GM23338 (cell line): ENCODE data around the gene PAX5. TPM values are rescaled to one million over a fixed set of nuclear protein-coding genes. Genes with fewer than 3 reads are reported as not detected.

Experiments used
- ATAC-seq: fragments of 200-7000 bp; cut with Tn5 transposase; 3 replicates; pipeline ENCODE4 v1.9.1; 2020
- DNase-seq: peaks from one replicate; pipeline ENCODE4 v3.0.0-alpha.2; 2015; ENCODE audit warnings: low spot score
- H2AFZ ChIP-seq: fragments of 200-600 bp; sonication (generic); 2 replicates; pipeline ENCODE4 v1.8.0; 2016; ENCODE audit warnings: antibody characterized with exemption, mild to moderate bottlenecking, moderate library complexity
- H3F3A ChIP-seq: fragments of 200-600 bp; sonication (generic); replicated peaks from 2 replicates; pipeline ENCODE4 v1.8.0; 2017; ENCODE audit warnings: antibody characterized with exemption, mixed run types, low read depth
- H3K27ac ChIP-seq: fragments of 200-600 bp; sonication (generic); 2 replicates; pipeline ENCODE4 v1.6.1; 2016; ENCODE audit warnings: low read depth
- H3K27me3 ChIP-seq: fragments of 200-600 bp; sonication (generic); 2 replicates; pipeline ENCODE4 v1.8.0; 2016; ENCODE audit warnings: mild to moderate bottlenecking, mixed run types, moderate library complexity; ENCODE audit not compliant: insufficient read depth
- H3K36me3 ChIP-seq: fragments of 200-600 bp; sonication (generic); 2 replicates; pipeline ENCODE4 v1.8.0; 2016; ENCODE audit warnings: mild to moderate bottlenecking; ENCODE audit not compliant: insufficient read depth
- H3K4me1 ChIP-seq: fragments of 200-600 bp; sonication (generic); 2 replicates; pipeline ENCODE4 v1.8.0; 2016; ENCODE audit warnings: mild to moderate bottlenecking, moderate library complexity; ENCODE audit not compliant: insufficient read depth
- H3K4me2 ChIP-seq: fragments of 200-600 bp; sonication (generic); 2 replicates; pipeline ENCODE4 v1.7.1; 2017; ENCODE audit warnings: mixed run types
- H3K4me3 ChIP-seq: fragments of 200-600 bp; sonication (generic); 2 replicates; pipeline ENCODE4 v1.6.1; 2016; ENCODE audit warnings: mixed run types
- H3K79me2 ChIP-seq: fragments of 200-600 bp; sonication (generic); replicated peaks from 2 replicates; pipeline ENCODE4 v1.8.0; 2017; ENCODE audit warnings: mild to moderate bottlenecking; ENCODE audit not compliant: insufficient read depth
- H3K9me2 ChIP-seq: fragments of 200-600 bp; sonication (generic); 2 replicates; pipeline ENCODE4 v1.8.0; 2017; ENCODE audit not compliant: insufficient read depth
- H4K20me1 ChIP-seq: fragments of 200-600 bp; sonication (generic); replicated peaks from 2 replicates; pipeline ENCODE4 v1.8.0; 2017; ENCODE audit warnings: mild to moderate bottlenecking; ENCODE audit not compliant: insufficient read depth
- H3K27ac Mint-ChIP-seq: 2 replicates; pipeline ENCODE4 v1.8.0; 2020; ENCODE audit warnings: inconsistent platforms, mild to moderate bottlenecking, moderate library complexity, mixed read lengths
- H3K27me3 Mint-ChIP-seq: 3 replicates; pipeline ENCODE4 v1.8.0; 2022; ENCODE audit warnings: low read depth, mild to moderate bottlenecking, moderate library complexity, mixed read lengths, inconsistent platforms; ENCODE audit not compliant: insufficient read depth, poor library complexity
- H3K36me3 Mint-ChIP-seq: 3 replicates; pipeline ENCODE4 v1.8.0; 2021; ENCODE audit warnings: low read depth, mild to moderate bottlenecking, inconsistent platforms, moderate library complexity, mixed read lengths
- H3K4me1 Mint-ChIP-seq: 3 replicates; pipeline ENCODE4 v1.8.0; 2020; ENCODE audit warnings: mild to moderate bottlenecking, inconsistent platforms, mixed read lengths
- H3K4me3 Mint-ChIP-seq: 3 replicates; pipeline ENCODE4 v1.8.0; 2021; ENCODE audit warnings: moderate library complexity, mild to moderate bottlenecking, inconsistent platforms, mixed read lengths
- H3K9me3 Mint-ChIP-seq: 3 replicates; pipeline ENCODE4 v1.8.0; 2020; ENCODE audit warnings: moderate library complexity, mild to moderate bottlenecking, inconsistent platforms, mixed read lengths
- CREB1 ChIP-seq: fragments of 250-450 bp; sonication (Bioruptor Pico); IDR thresholded peaks from 2 replicates; pipeline ENCODE4 v1.5.0; 2020; ENCODE audit warnings: low read depth, mild to moderate bottlenecking, moderate library complexity
- EZH2 ChIP-seq: fragments of 200-600 bp; sonication (generic); IDR thresholded peaks from one replicate; pipeline ENCODE4 v1.8.0; 2017; ENCODE audit warnings: antibody characterized with exemption, mild to moderate bottlenecking, low read depth; ENCODE audit not compliant: unreplicated experiment
- JUNB ChIP-seq: IDR thresholded peaks from one replicate; pipeline ENCODE4 v1.6.1; 2016; ENCODE audit warnings: antibody characterized with exemption; ENCODE audit not compliant: unreplicated experiment
- NANOG ChIP-seq: IDR thresholded peaks from 2 replicates; pipeline ENCODE4 v1.6.1; 2016; ENCODE audit warnings: antibody characterized with exemption, borderline replicate concordance
- POLR2AphosphoS5 ChIP-seq: IDR thresholded peaks from 2 replicates; pipeline ENCODE4 v1.6.1; 2016; ENCODE audit warnings: antibody characterized with exemption, low read depth
- STAT1 ChIP-seq: IDR thresholded peaks from one replicate; pipeline ENCODE4 v1.6.1; 2016; ENCODE audit warnings: antibody characterized with exemption; ENCODE audit not compliant: unreplicated experiment
- ZNF114 ChIP-seq: fragments of 250-450 bp; sonication (Bioruptor Pico); IDR thresholded peaks from 2 replicates; pipeline ENCODE4 v1.5.0; 2020; ENCODE audit warnings: mild to moderate bottlenecking, moderate library complexity
- ZNF331 ChIP-seq: fragments of 250-450 bp; sonication (Bioruptor Pico); IDR thresholded peaks from 2 replicates; pipeline ENCODE4 v1.5.0; 2020; ENCODE audit warnings: low read depth, mild to moderate bottlenecking, moderate library complexity
- polyA plus RNA-seq: library from polyadenylated mRNA; unstranded; fragments of >200 nt; fragmentation: Nextera tagmentation; extraction: Ambion mirVana; gene quantifications from 2 replicates; pipeline ENCODE4 v1.2.1, GENCODE V29; 2016
- total RNA-seq: library from RNA; depleted of rRNA; stranded (reverse); fragments of >200 nt; shearing (Covaris generic); gene quantifications from 2 replicates; pipeline ENCODE4 v1.2.3, GENCODE V29; 2014
- TF ChIP-seq, protein P1 (sequence below): fragments of 250-450 bp; sonication (Bioruptor Pico); IDR thresholded peaks from 2 replicates; pipeline ENCODE4 v1.5.0; 2020; ENCODE audit warnings: mild to moderate bottlenecking, moderate library complexity
- TF ChIP-seq, protein P2 (sequence below): IDR thresholded peaks from one replicate; pipeline ENCODE4 v1.6.1; 2018; ENCODE audit warnings: antibody characterized with exemption; ENCODE audit not compliant: unreplicated experiment

The PAX5 gene
- total and polyA plus RNA-seq, 2 experiments from 2014 or later, result 0.17 to 0.60 TPM

DNA sequence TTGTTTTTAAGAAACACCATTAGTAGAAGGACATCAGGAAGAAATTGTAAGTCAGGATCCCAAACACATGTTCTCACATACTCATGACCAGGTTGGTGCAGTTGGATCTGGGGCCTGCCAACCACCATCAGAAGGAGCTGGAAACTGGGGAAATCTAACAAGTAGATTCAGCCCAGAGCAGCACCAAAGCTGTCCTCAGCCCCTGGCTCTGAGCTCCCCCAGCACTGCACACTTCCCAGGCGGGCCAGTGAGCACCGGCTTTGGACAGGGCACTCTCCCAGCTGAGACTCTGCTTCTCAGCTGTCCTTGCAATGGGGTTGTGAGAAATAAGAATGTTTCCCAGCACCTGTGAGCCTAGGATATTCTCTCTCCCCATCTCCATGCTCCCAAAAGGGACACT, 162.5 kb downstream of the PAX5 start:
- no peak for TF ChIP-seq NANOG
- TF ChIP-seq, protein P1, sequence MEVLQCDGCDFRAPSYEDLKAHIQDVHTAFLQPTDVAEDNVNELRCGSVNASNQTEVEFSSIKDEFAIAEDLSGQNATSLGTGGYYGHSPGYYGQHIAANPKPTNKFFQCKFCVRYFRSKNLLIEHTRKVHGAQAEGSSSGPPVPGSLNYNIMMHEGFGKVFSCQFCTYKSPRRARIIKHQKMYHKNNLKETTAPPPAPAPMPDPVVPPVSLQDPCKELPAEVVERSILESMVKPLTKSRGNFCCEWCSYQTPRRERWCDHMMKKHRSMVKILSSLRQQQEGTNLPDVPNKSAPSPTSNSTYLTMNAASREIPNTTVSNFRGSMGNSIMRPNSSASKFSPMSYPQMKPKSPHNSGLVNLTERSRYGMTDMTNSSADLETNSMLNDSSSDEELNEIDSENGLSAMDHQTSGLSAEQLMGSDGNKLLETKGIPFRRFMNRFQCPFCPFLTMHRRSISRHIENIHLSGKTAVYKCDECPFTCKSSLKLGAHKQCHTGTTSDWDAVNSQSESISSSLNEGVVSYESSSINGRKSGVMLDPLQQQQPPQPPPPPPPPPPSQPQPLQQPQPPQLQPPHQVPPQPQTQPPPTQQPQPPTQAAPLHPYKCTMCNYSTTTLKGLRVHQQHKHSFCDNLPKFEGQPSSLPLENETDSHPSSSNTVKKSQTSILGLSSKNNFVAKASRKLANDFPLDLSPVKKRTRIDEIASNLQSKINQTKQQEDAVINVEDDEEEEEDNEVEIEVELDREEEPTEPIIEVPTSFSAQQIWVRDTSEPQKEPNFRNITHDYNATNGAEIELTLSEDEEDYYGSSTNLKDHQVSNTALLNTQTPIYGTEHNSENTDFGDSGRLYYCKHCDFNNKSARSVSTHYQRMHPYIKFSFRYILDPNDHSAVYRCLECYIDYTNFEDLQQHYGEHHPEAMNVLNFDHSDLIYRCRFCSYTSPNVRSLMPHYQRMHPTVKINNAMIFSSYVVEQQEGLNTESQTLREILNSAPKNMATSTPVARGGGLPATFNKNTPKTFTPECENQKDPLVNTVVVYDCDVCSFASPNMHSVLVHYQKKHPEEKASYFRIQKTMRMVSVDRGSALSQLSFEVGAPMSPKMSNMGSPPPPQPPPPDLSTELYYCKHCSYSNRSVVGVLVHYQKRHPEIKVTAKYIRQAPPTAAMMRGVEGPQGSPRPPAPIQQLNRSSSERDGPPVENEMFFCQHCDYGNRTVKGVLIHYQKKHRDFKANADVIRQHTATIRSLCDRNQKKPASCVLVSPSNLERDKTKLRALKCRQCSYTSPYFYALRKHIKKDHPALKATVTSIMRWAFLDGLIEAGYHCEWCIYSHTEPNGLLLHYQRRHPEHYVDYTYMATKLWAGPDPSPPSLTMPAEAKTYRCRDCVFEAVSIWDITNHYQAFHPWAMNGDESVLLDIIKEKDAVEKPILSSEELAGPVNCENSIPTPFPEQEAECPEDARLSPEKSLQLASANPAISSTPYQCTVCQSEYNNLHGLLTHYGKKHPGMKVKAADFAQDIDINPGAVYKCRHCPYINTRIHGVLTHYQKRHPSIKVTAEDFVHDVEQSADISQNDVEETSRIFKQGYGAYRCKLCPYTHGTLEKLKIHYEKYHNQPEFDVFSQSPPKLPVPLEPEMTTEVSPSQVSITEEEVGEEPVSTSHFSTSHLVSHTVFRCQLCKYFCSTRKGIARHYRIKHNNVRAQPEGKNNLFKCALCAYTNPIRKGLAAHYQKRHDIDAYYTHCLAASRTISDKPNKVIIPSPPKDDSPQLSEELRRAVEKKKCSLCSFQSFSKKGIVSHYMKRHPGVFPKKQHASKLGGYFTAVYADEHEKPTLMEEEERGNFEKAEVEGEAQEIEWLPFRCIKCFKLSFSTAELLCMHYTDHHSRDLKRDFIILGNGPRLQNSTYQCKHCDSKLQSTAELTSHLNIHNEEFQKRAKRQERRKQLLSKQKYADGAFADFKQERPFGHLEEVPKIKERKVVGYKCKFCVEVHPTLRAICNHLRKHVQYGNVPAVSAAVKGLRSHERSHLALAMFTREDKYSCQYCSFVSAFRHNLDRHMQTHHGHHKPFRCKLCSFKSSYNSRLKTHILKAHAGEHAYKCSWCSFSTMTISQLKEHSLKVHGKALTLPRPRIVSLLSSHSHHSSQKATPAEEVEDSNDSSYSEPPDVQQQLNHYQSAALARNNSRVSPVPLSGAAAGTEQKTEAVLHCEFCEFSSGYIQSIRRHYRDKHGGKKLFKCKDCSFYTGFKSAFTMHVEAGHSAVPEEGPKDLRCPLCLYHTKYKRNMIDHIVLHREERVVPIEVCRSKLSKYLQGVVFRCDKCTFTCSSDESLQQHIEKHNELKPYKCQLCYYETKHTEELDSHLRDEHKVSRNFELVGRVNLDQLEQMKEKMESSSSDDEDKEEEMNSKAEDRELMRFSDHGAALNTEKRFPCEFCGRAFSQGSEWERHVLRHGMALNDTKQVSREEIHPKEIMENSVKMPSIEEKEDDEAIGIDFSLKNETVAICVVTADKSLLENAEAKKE (CRISPR knock-in tag), result no peak
- no peak for TF ChIP-seq EZH2
- no peak for TF ChIP-seq JUNB
- no peak for TF ChIP-seq ZNF114 (CRISPR knock-in tag)
- no peak for TF ChIP-seq POLR2AphosphoS5
- TF ChIP-seq, protein P2, sequence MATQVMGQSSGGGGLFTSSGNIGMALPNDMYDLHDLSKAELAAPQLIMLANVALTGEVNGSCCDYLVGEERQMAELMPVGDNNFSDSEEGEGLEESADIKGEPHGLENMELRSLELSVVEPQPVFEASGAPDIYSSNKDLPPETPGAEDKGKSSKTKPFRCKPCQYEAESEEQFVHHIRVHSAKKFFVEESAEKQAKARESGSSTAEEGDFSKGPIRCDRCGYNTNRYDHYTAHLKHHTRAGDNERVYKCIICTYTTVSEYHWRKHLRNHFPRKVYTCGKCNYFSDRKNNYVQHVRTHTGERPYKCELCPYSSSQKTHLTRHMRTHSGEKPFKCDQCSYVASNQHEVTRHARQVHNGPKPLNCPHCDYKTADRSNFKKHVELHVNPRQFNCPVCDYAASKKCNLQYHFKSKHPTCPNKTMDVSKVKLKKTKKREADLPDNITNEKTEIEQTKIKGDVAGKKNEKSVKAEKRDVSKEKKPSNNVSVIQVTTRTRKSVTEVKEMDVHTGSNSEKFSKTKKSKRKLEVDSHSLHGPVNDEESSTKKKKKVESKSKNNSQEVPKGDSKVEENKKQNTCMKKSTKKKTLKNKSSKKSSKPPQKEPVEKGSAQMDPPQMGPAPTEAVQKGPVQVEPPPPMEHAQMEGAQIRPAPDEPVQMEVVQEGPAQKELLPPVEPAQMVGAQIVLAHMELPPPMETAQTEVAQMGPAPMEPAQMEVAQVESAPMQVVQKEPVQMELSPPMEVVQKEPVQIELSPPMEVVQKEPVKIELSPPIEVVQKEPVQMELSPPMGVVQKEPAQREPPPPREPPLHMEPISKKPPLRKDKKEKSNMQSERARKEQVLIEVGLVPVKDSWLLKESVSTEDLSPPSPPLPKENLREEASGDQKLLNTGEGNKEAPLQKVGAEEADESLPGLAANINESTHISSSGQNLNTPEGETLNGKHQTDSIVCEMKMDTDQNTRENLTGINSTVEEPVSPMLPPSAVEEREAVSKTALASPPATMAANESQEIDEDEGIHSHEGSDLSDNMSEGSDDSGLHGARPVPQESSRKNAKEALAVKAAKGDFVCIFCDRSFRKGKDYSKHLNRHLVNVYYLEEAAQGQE, result no peak
- no peak for TF ChIP-seq STAT1
- TF ChIP-seq CREB1 (CRISPR knock-in tag), result no peak
- TF ChIP-seq ZNF331 (CRISPR knock-in tag), result no peak
- Histone ChIP-seq H3K79me2 (no peaks in the 10 kb centered on the region), H4K20me1 (no peaks in the 10 kb centered on the region), H2AFZ (no peak overlapping the region), H3K4me3 (no peak overlapping the region), H3K4me1 (no peaks in the 10 kb centered on the region), H3F3A (no peaks in the 10 kb centered on the region), H3K27me3 (no peaks in the 10 kb centered on the region), H3K36me3 (no peaks in the 10 kb centered on the region), H3K27ac (no peak overlapping the region), H3K4me2 (no peak overlapping the region), H3K9me2 (no peaks in the 10 kb centered on the region)
- Mint-ChIP-seq H3K36me3 (no peaks in the 10 kb centered on the region), H3K9me3 (peaks cover 9% of the 10 kb centered on the region; the same call in 2 of the 3 replicates), H3K4me3 (no peak overlapping the region), H3K27ac (no peak overlapping the region), H3K4me1 (peaks cover 5% of the 10 kb centered on the region), H3K27me3 (peaks cover 16% of the 10 kb centered on the region)
- DNase-seq (no peak), ATAC-seq (no peak)
